Measurements from ENCODE around the gene PLAC1.

DNA sequence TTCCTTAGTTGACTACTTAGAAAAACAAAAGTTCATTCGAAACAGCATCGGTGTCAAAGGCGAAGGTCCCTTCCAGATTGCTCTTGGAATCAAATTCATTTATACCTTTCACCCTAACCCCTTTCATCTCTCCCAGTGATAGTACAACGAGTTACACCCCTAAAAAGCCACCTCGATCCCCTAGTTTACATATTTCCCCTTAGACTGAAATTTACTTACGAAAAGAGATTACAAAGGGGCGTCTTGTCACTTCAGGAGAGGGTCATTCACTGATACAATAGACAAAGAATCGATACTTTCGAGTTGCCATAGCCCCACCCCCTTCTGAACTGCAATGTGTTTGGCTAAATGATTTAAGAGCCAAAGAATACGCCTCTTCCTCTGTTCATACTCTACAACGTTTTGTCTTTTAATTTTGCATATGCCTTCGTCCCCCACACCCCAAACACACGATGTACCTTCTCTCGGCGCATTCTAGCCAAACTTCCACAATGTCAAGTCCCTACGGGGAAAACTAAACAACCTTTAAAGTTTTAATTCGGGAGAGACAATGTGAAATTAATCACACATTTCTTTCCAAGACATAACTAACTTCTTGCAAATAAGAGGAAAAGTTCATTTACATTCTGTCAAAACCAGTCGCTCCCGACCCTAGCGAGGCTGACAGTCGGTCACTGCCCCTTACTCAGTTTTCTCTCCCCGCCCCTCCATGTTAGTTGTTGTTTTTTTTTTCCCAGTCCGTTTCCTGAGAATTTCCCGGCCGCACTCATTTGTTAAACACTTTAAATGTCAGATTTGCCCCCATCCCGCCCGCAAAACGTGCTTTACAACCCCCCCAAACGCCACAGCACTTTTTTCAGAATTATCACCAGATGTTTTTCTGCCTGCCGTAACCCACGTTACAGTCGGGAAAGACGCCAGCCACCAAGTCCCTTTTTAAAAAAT is 109.7 kb downstream of the PLAC1 start:
- TF ChIP-seq, protein P1, sequence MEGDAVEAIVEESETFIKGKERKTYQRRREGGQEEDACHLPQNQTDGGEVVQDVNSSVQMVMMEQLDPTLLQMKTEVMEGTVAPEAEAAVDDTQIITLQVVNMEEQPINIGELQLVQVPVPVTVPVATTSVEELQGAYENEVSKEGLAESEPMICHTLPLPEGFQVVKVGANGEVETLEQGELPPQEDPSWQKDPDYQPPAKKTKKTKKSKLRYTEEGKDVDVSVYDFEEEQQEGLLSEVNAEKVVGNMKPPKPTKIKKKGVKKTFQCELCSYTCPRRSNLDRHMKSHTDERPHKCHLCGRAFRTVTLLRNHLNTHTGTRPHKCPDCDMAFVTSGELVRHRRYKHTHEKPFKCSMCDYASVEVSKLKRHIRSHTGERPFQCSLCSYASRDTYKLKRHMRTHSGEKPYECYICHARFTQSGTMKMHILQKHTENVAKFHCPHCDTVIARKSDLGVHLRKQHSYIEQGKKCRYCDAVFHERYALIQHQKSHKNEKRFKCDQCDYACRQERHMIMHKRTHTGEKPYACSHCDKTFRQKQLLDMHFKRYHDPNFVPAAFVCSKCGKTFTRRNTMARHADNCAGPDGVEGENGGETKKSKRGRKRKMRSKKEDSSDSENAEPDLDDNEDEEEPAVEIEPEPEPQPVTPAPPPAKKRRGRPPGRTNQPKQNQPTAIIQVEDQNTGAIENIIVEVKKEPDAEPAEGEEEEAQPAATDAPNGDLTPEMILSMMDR (IDR thresholded peaks at IDR 0.05; ENCODE audit: low read length) = no peak
- no peak for TF ChIP-seq EZH2 (IDR thresholded peaks at IDR 0.05; ENCODE audit: borderline replicate concordance, low read length)
